PC-9 (cell line): Measurements from ENCODE around the gene PHF8. TPM values are rescaled to one million over a fixed set of nuclear protein-coding genes. Genes with fewer than 3 reads are reported as not detected.
A peak's percentile ranks its signal among the peaks of the same experiment; 100 is the strongest.

Experiments
- Bru-seq: library from RNA; stranded (reverse); fragments of 400-500 nt; gene quantifications from one replicate; lab custom pipeline; 2021; lab: Mats Ljungman, UMichigan
- BruChase-seq, 2 experiments: library from RNA; stranded (reverse); fragments of 400-500 nt; gene quantifications; one replicate each; lab custom pipeline; 2021; lab: Mats Ljungman, UMichigan
- BruUV-seq: library from RNA; stranded (reverse); fragments of 400-500 nt; replicated peaks from 2 replicates; lab custom pipeline; 2021; lab: Mats Ljungman, UMichigan
- CTCF ChIA-PET: fragments of 300-600 bp; sonication (Branson Sonifier 250); formaldehyde crosslinking; loops from one replicate; lab custom pipeline; 2022; ENCODE audit warnings: antibody characterized with exemption; lab: Charles Lee
- POLR2A ChIA-PET: fragments of 300-600 bp; sonication (Branson Sonifier 250); formaldehyde crosslinking; loops from one replicate; lab custom pipeline; 2022; ENCODE audit warnings: antibody characterized with exemption; ENCODE audit not compliant: unreplicated experiment; lab: Charles Lee
- DNase-seq, 2 experiments: peaks; one replicate each; pipeline versions ENCODE4 v3.0.0 to v3.0.0-alpha.2; 2015 to 2022; ENCODE audit warnings: mixed read lengths in 1 of 2
- H2AFZ ChIP-seq: fragments of 200-600 bp; sonication (generic); 2 replicates; pipeline ENCODE4 v1.8.1; 2017; ENCODE audit warnings: antibody characterized with exemption
- H3F3A ChIP-seq: fragments of 200-600 bp; sonication (generic); 2 replicates; pipeline ENCODE4 v1.8.1; 2017; ENCODE audit warnings: antibody characterized with exemption, mild to moderate bottlenecking, low read depth; ENCODE audit not compliant: insufficient read depth
- H3K27ac ChIP-seq: fragments of 200-600 bp; sonication (generic); 2 replicates; pipeline ENCODE4 v1.6.1; 2016; ENCODE audit warnings: mixed run types
- H3K27me3 ChIP-seq: fragments of 200-600 bp; sonication (generic); 2 replicates; pipeline ENCODE4 v1.6.1; 2016; ENCODE audit warnings: low read depth, mixed run types; ENCODE audit not compliant: insufficient read depth
- H3K36me3 ChIP-seq: fragments of 200-600 bp; sonication (generic); 2 replicates; pipeline ENCODE4 v1.6.1; 2016; ENCODE audit warnings: low read depth, mixed run types
- H3K4me1 ChIP-seq: fragments of 200-600 bp; sonication (generic); replicated peaks from 2 replicates; pipeline ENCODE4 v1.6.1; 2016; ENCODE audit warnings: mixed run types; ENCODE audit not compliant: insufficient read depth
- H3K4me2 ChIP-seq: fragments of 200-600 bp; sonication (generic); 2 replicates; pipeline ENCODE4 v1.6.1; 2017; ENCODE audit warnings: mixed run types
- H3K4me3 ChIP-seq: fragments of 200-600 bp; sonication (generic); 2 replicates; pipeline ENCODE4 v1.6.1; 2016; ENCODE audit warnings: mixed run types
- H3K79me2 ChIP-seq: fragments of 200-600 bp; sonication (generic); 2 replicates; pipeline ENCODE4 v1.6.1; 2017; ENCODE audit warnings: low read depth, mixed run types
- H3K9me2 ChIP-seq: fragments of 200-600 bp; sonication (generic); 2 replicates; pipeline ENCODE4 v1.8.1; 2017; ENCODE audit warnings: mild to moderate bottlenecking; ENCODE audit not compliant: insufficient read depth
- H3K9me3 ChIP-seq: fragments of 200-600 bp; sonication (generic); 2 replicates; pipeline ENCODE4 v1.8.1; 2016; ENCODE audit warnings: low read depth; ENCODE audit not compliant: insufficient read depth
- H4K20me1 ChIP-seq: fragments of 200-600 bp; sonication (generic); 2 replicates; pipeline ENCODE4 v1.8.1; 2017; ENCODE audit not compliant: insufficient read depth
- EZH2 ChIP-seq: fragments of 200-600 bp; sonication (generic); IDR thresholded peaks from 2 replicates; pipeline ENCODE4 v1.8.0; 2017; ENCODE audit warnings: antibody characterized with exemption, low read depth
- intact Hi-C: fragments of 100-400 bp; cut with micrococcal nuclease; formaldehyde crosslinking; loops from one replicate; pipeline ENCODE4 v1.10.0; 2022; ENCODE audit not compliant: unreplicated experiment
- long read RNA-seq: library from polyadenylated mRNA; stranded (forward); transcript quantifications from one replicate; pipeline ENCODE4 v2.0.0, GENCODE V29; 2022
- total RNA-seq: library from RNA; stranded (reverse); gene quantifications from 2 replicates; pipeline ENCODE4 v1.2.3, GENCODE V29; 2021
- TF ChIP-seq, protein P1 (sequence below): fragments of 200-600 bp; sonication (generic); conservative IDR thresholded peaks from 2 replicates; pipeline ENCODE4 v1.6.1; 2017; ENCODE audit warnings: mixed run types, antibody characterized with exemption, mild to moderate bottlenecking, moderate library complexity

The PHF8 gene
- total RNA-seq (40.0 and 56.4 TPM in 2 replicates), Bru-seq, nascent RNA (percentile 76 among the genes with signal in this experiment), BruChase-seq, experiment 1, labeled RNA remaining after a 2-hour chase (percentile 78 among the genes with signal in this experiment), BruChase-seq, experiment 2, labeled RNA remaining after a 6-hour chase (percentile 79 among the genes with signal in this experiment)
- long read RNA-seq, full-length matches to known transcripts, result 4 of 22 reads
- long read RNA-seq, partial matches to known transcripts, result 3 of 22 reads
- long read RNA-seq, other reads (novel, unspliced or antisense), result 15 of 22 reads

DNA sequence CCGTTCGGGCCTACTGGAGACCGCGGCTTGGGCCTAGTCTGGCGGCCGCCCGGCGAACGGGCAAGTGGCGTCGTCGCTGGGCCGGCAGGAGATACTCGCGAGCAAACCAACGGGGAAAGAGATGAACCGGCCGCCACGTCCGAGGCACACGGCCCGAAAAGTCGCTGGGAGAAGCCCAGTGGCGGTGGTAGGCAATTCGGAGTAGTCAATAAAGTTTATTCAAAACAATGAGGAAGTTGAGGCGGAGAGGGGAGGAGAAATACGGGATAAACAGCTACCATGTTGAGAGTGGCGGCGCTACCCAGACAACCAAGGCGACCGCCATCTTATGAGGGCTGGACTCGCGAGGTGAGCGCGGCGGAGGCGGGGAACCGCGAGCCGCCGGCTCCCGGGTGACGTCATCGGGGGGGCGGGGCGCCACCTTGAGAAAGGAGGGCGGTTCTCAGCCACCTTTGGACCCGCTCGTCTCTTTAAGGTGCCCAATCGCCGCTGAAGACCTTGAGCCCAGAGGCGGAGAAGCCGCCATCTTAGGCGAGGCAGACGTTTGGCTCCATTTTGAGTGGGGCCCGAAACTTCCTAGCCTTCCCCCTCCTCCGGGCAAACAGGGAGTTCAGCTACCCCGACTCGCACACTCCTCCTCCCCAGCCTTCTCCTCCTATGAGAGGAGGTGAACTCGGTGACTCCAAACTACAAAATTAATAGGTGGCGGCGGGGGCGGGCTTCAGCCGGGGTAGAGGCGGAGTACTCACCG, at the start of gene PHF8:
Gene PHF8 (minus strand): TSS at position 348 of the 751 bp plus-strand sequence. CDS start 1,745 bp downstream, outside the sequence.
- H3K9me3 ChIP-seq, result no peaks in the 10 kb centered on the region
- peak; percentile 93 to 98 for DNase-seq
- peaks cover 19% of the 10 kb centered on the region for H3K79me2 ChIP-seq
- H3K9me2 ChIP-seq, result no peaks in the 10 kb centered on the region
- H3K4me1 ChIP-seq, result peaks cover 17% of the 10 kb centered on the region
- no peaks in the 10 kb centered on the region; the same call in 1 of the 2 replicates for H3K36me3 ChIP-seq
- POLR2A ChIA-PET, result interaction anchor here (0.5 to 0.7 kb wide), 2 partner anchors 23 to 1674 kb away, joined by 3 read pairs; no protein-coding TSS in a partner anchor
- no peaks in the 10 kb centered on the region for H3K27me3 ChIP-seq
- peak within 1 kb of the TSS; percentile 98 for H3K27ac ChIP-seq
- peaks cover 5% of the 10 kb centered on the region; the same call in 1 of the 2 replicates for H3F3A ChIP-seq
- no peaks in the 10 kb centered on the region for H4K20me1 ChIP-seq
- peak within 1 kb of the TSS; percentile 96 for H3K4me3 ChIP-seq
- intact Hi-C loops, result loop anchor here (1.0 to 5.0 kb wide), 4 partner anchors 139 to 595 kb away; partner anchors contain the start of genes FAM120C and TSR2
- H2AFZ ChIP-seq, result peak within 1 kb of the TSS; percentile 97
- BruUV-seq, result no TSS peak
- H3K4me2 ChIP-seq, result peak within 1 kb of the TSS; percentile 92
- TF ChIP-seq, protein P1, sequence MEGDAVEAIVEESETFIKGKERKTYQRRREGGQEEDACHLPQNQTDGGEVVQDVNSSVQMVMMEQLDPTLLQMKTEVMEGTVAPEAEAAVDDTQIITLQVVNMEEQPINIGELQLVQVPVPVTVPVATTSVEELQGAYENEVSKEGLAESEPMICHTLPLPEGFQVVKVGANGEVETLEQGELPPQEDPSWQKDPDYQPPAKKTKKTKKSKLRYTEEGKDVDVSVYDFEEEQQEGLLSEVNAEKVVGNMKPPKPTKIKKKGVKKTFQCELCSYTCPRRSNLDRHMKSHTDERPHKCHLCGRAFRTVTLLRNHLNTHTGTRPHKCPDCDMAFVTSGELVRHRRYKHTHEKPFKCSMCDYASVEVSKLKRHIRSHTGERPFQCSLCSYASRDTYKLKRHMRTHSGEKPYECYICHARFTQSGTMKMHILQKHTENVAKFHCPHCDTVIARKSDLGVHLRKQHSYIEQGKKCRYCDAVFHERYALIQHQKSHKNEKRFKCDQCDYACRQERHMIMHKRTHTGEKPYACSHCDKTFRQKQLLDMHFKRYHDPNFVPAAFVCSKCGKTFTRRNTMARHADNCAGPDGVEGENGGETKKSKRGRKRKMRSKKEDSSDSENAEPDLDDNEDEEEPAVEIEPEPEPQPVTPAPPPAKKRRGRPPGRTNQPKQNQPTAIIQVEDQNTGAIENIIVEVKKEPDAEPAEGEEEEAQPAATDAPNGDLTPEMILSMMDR, result no peak
- TF ChIP-seq EZH2, result no peak
- CTCF ChIA-PET, result interaction anchor here (0.6 to 0.7 kb wide), 3 partner anchors 47 to 495 kb away, joined by 3 to 14 read pairs (median 10); no protein-coding TSS in a partner anchor

DNA sequence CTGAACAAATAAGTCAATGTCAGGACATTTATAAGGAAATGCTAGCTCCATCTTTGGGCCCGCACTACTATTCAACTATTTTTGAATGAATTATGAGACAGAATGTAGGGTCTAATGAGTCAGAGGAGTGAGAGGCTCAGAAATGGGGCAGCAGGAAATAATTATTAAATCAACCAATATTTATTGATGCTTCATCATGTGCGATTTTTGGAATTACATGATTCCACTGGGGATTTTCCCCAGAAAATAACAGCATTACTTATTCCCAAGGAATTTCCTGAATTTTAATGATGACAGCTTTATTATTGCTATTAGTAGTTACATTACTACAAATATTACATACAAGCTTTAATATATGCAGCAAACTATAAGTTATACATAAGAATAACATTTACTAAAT, 49.3 kb upstream of the PHF8 start:
- DNase-seq, result no peak
- H3K9me2 ChIP-seq, result no peaks in the 10 kb centered on the region
- H3K27ac ChIP-seq, result no peak overlapping the region
- no peak for TF ChIP-seq EZH2
- TF ChIP-seq, protein P1, result no peak
- intact Hi-C loops, result no loop called here
- no peaks in the 10 kb centered on the region for H3K79me2 ChIP-seq
- H3K4me3 ChIP-seq, result no peak overlapping the region
- H3K4me1 ChIP-seq, result no peaks in the 10 kb centered on the region
- no peaks in the 10 kb centered on the region for H3F3A ChIP-seq
- ChIA-PET POLR2A (interaction anchor here (0.5 kb wide), 1 partner anchor 715 kb away, joined by 3 read pairs; no protein-coding TSS in a partner anchor), CTCF (interaction anchor here (0.6 kb wide), 1 partner anchor 346 kb away, joined by 7 read pairs; the partner anchor contains the start of gene TSR2)
- H3K4me2 ChIP-seq, result no peak overlapping the region
- no TSS peak for BruUV-seq
- no peak overlapping the region for H2AFZ ChIP-seq
- no peaks in the 10 kb centered on the region for H4K20me1 ChIP-seq
- H3K9me3 ChIP-seq, result no peaks in the 10 kb centered on the region
- no peaks in the 10 kb centered on the region for H3K27me3 ChIP-seq
- H3K36me3 ChIP-seq, result no peaks in the 10 kb centered on the region

DNA sequence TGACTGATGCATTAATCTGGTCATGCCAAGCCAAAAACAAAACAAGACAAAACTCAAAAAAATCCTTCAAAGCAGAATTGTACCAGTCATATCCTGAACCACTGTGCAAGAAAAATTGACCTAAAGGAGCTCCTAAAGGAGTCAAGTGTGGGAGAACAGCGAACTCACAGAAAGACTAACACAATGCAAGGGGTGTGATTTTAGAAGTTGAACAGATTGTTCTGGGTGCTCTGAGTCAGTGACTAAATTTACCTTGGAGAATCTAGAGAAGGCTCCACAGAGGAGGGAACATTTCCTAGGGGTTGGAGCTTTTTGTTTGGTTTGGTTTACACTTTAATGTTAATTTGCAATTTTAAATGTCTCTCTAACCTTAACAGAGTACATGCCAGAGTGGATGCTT, 48.9 kb upstream of the PHF8 start:
- Histone ChIP-seq H3K79me2 (no peaks in the 10 kb centered on the region), H3K27ac (no peak overlapping the region), H4K20me1 (no peaks in the 10 kb centered on the region), H3K4me2 (no peak overlapping the region), H3K9me3 (no peaks in the 10 kb centered on the region), H3K27me3 (no peaks in the 10 kb centered on the region), H3F3A (no peaks in the 10 kb centered on the region), H3K4me1 (no peaks in the 10 kb centered on the region), H3K4me3 (no peak overlapping the region), H2AFZ (no peak overlapping the region), H3K9me2 (no peaks in the 10 kb centered on the region), H3K36me3 (no peaks in the 10 kb centered on the region)
- ChIA-PET POLR2A (interaction anchor here (0.5 kb wide), 1 partner anchor 715 kb away, joined by 3 read pairs; no protein-coding TSS in a partner anchor), CTCF (interaction anchor here (0.6 kb wide), 1 partner anchor 347 kb away, joined by 7 read pairs; the partner anchor contains the start of gene TSR2)
- TF ChIP-seq, protein P1, result no peak
- TF ChIP-seq EZH2, result no peak
- no peak for DNase-seq
- BruUV-seq, result no TSS peak
- intact Hi-C loops, result no loop called here
